GM12878 (cell line): ENCODE measurements around the gene TNRC6B.

ENCODE experiments used
- ZBED1 ChIP-seq: IDR thresholded peaks from 2 replicates; pipeline ENCODE4 v1.6.1; 2016; ENCODE audit warnings: borderline replicate concordance
- ZSCAN29 ChIP-seq: fragments of 450-650 bp; IDR thresholded peaks from 2 replicates; pipeline ENCODE4 v1.6.1; 2017; ENCODE audit warnings: mild to moderate bottlenecking, moderate library complexity

DNA sequence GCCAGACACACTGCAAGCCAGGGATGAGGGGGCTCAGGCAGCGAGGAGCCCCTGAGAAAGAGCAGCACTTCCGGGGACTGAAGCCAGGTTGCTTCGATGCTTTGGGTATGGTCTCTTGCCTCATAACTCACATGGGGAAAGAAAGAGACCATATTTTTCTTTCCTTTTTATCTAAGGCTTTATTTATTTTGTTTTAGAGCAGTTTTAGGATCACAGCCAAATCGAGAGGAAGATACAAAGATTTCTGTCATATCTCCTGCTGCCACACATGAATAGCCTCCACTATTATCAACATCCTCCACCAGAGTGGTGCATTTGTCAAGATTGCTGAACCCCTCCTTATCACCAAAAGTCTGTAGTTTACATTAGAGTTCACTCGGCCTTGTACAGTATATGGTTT is 144.3 kb downstream of the TNRC6B start:
- no peak for TF ChIP-seq ZSCAN29
- TF ChIP-seq ZBED1: no peak
